ENCODE measurements around the gene SETD2. TPM values are rescaled to one million over a fixed set of nuclear protein-coding genes. Genes with fewer than 3 reads are reported as not detected.

SETD2 gene
- total RNA-seq, 2 experiments from 2014 or later = 55.7 to 74.5 TPM

DNA sequence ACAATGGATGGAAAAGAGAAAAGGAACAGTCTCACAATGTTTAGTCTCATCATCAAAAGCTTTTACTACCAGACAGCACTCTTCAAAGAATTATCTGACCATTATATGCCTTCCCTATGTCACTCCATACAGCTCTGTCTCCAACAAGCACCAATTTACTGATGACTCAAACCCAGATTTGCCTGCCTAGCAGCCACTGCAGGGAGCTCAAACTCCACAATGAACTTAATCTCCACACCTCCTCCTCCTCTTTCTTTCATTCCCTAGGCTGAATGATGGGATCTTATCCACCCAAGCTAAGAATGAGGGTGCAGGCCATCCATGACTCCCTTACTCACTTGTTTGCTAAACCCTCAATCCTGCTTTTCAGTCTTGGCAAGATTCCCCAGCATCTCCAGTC is 139.0 kb downstream of the SETD2 start:
- Histone ChIP-seq H3K36me3 (ENCODE audit: insufficient read depth, low read length) (peaks cover 62% of the 10 kb centered on the region), H4K20me1 (ENCODE audit: insufficient read depth, low read length) (no peaks in the 10 kb centered on the region), H3K9me2 (ENCODE audit: insufficient read depth, low read length) (no peaks in the 10 kb centered on the region), H2AFZ (ENCODE audit: low read length) (no peak overlapping the region), H3K27ac (ENCODE audit: low read depth, low read length, poor library complexity, severe bottlenecking) (no peak overlapping the region), H3K9me3 (ENCODE audit: low read length) (no peaks in the 10 kb centered on the region), H3K4me1 (ENCODE audit: insufficient read depth, low read length, poor library complexity, severe bottlenecking) (peaks cover 5% of the 10 kb centered on the region), H3K4me3 (ENCODE audit: low read depth, low read length, poor library complexity, severe bottlenecking) (no peak overlapping the region), H3K4me2 (ENCODE audit: low read length) (no peak overlapping the region), H3K79me2 (ENCODE audit: insufficient read depth, low read depth, low read length) (peaks cover 26% of the 10 kb centered on the region; the same call in 1 of the 2 replicates)
- ChIA-PET POLR2A (no interaction called here), CTCF (ENCODE audit: unreplicated experiment) (no interaction called here)
- intact Hi-C loops (cut with micrococcal nuclease; ENCODE audit: unreplicated experiment) = no loop called here
- no peak for DNase-seq (ENCODE audit: low spot score)
- no TSS peak for BruUV-seq (replicated peaks)
- TF ChIP-seq EZH2phosphoT487 (IDR thresholded peaks at IDR 0.05; ENCODE audit: borderline replicate concordance, low read depth, low read length) (no peak), CTCF (conservative IDR thresholded peaks at IDR 0.05; ENCODE audit: low read length) (no peak)

DNA sequence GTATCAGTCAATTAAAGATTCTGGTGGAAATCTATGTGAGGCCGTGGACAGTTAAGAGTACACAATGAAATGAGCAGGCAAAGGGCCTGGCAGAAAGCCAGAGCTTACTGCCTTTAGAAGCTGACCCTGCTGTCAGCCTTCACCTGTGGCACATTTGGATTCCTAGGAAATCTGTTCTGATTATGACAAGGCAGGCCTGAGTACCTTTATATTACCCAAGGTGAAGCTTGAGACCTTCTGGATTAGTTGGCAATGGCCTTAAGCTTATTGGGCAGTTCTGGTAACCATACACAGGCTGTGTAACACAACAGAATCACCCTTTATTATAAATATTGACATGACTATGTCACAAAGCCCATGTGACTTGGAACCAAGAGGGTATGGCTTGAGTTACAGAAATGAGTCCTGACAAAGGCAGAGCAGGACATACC is 141.3 kb downstream of the SETD2 start:
- intact Hi-C loops (cut with micrococcal nuclease; ENCODE audit: unreplicated experiment) = no loop called here
- peaks cover 9% of the 10 kb centered on the region for H3K4me1 ChIP-seq (ENCODE audit: insufficient read depth, low read length, poor library complexity, severe bottlenecking)
- TF ChIP-seq CTCF (conservative IDR thresholded peaks at IDR 0.05; ENCODE audit: low read length) = no peak
- no peak for TF ChIP-seq EZH2phosphoT487 (IDR thresholded peaks at IDR 0.05; ENCODE audit: borderline replicate concordance, low read depth, low read length)
- H3K4me2 ChIP-seq (ENCODE audit: low read length) = no peak overlapping the region
- BruUV-seq (replicated peaks) = no TSS peak
- no peaks in the 10 kb centered on the region for H3K9me2 ChIP-seq (ENCODE audit: insufficient read depth, low read length)
- H3K36me3 ChIP-seq (ENCODE audit: insufficient read depth, low read length) = peaks cover 63% of the 10 kb centered on the region
- H3K79me2 ChIP-seq (ENCODE audit: insufficient read depth, low read depth, low read length) = peaks cover 24% of the 10 kb centered on the region; the same call in 1 of the 2 replicates
- no peak overlapping the region for H2AFZ ChIP-seq (ENCODE audit: low read length)
- no peak overlapping the region for H3K27ac ChIP-seq (ENCODE audit: low read depth, low read length, poor library complexity, severe bottlenecking)
- ChIA-PET POLR2A (interaction anchor here (0.5 to 0.9 kb wide), 4 partner anchors 9 to 555 kb away, joined by 3 to 4 read pairs (median 4); no protein-coding TSS in a partner anchor), CTCF (ENCODE audit: unreplicated experiment) (no interaction called here)
- peaks cover 4% of the 10 kb centered on the region; the same call in 1 of the 2 replicates for H4K20me1 ChIP-seq (ENCODE audit: insufficient read depth, low read length)
- no peak for DNase-seq (ENCODE audit: low spot score)
- H3K9me3 ChIP-seq (ENCODE audit: low read length) = no peaks in the 10 kb centered on the region
- no peak overlapping the region for H3K4me3 ChIP-seq (ENCODE audit: low read depth, low read length, poor library complexity, severe bottlenecking)

GRCh38 chr3:47020311-47020710 is 143.6 kb downstream of the SETD2 start:
- no peak overlapping the region for H3K4me3 ChIP-seq (ENCODE audit: low read depth, low read length, poor library complexity, severe bottlenecking)
- intact Hi-C loops (cut with micrococcal nuclease; ENCODE audit: unreplicated experiment) = no loop called here
- H3K36me3 ChIP-seq (ENCODE audit: insufficient read depth, low read length) = peaks cover 81% of the 10 kb centered on the region
- peaks cover 6% of the 10 kb centered on the region; the same call in 1 of the 2 replicates for H4K20me1 ChIP-seq (ENCODE audit: insufficient read depth, low read length)
- TF ChIP-seq EZH2phosphoT487 (IDR thresholded peaks at IDR 0.05; ENCODE audit: borderline replicate concordance, low read depth, low read length) (no peak), CTCF (conservative IDR thresholded peaks at IDR 0.05; ENCODE audit: low read length) (no peak)
- POLR2A ChIA-PET = interaction anchor here (0.6 to 1.6 kb wide), 5 partner anchors 8 to 1128 kb away, joined by 3 to 9 read pairs (median 3); no protein-coding TSS in a partner anchor
- no peaks in the 10 kb centered on the region for H3K9me2 ChIP-seq (ENCODE audit: insufficient read depth, low read length)
- no peaks in the 10 kb centered on the region for H3K9me3 ChIP-seq (ENCODE audit: low read length)
- H3K79me2 ChIP-seq (ENCODE audit: insufficient read depth, low read depth, low read length) = peaks cover 24% of the 10 kb centered on the region; the same call in 1 of the 2 replicates
- no peak overlapping the region for H3K4me2 ChIP-seq (ENCODE audit: low read length)
- no peak for DNase-seq (ENCODE audit: low spot score)
- no TSS peak for BruUV-seq (replicated peaks)
- no peak overlapping the region for H3K27ac ChIP-seq (ENCODE audit: low read depth, low read length, poor library complexity, severe bottlenecking)
- H3K4me1 ChIP-seq (ENCODE audit: insufficient read depth, low read length, poor library complexity, severe bottlenecking) = peaks cover 26% of the 10 kb centered on the region
- H2AFZ ChIP-seq (ENCODE audit: low read length) = no peak overlapping the region
- CTCF ChIA-PET (ENCODE audit: unreplicated experiment) = no interaction called here
